ENCODE data around the gene RTKN2. TPM values are rescaled to one million over a fixed set of nuclear protein-coding genes. Genes with fewer than 3 reads are reported as not detected.

Gene RTKN2
- total RNA-seq, 4 donors from 2014 or later = 0.11 to 0.42 (median 0.39) TPM; not detected in 1

DNA sequence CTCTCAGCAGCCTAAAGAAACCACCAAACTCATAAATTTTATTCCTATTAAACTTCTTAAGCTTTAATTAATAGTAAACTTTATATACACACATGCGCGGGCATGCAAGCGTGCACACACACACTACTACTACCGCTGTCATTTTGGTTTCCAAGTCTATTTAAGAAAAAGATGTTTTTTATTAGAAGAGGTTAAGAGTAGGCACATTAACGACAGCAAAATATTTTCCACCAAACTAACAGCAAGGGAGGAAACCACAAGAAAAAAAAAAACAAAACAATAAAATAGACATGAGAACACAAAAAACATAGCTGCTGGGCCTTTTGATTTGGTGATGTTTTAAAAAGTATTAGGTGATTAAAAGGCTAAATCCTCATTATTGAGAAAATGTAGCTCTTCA lies 28.6 kb downstream of the RTKN2 start:
- 81% methylated on average over 5 of the region's 5 CpGs for WGBS
- intact Hi-C loops (cut with DNase I) = no loop called here
- TF ChIP-seq, protein P1, sequence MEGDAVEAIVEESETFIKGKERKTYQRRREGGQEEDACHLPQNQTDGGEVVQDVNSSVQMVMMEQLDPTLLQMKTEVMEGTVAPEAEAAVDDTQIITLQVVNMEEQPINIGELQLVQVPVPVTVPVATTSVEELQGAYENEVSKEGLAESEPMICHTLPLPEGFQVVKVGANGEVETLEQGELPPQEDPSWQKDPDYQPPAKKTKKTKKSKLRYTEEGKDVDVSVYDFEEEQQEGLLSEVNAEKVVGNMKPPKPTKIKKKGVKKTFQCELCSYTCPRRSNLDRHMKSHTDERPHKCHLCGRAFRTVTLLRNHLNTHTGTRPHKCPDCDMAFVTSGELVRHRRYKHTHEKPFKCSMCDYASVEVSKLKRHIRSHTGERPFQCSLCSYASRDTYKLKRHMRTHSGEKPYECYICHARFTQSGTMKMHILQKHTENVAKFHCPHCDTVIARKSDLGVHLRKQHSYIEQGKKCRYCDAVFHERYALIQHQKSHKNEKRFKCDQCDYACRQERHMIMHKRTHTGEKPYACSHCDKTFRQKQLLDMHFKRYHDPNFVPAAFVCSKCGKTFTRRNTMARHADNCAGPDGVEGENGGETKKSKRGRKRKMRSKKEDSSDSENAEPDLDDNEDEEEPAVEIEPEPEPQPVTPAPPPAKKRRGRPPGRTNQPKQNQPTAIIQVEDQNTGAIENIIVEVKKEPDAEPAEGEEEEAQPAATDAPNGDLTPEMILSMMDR (IDR thresholded peaks at IDR 0.05) = no peak
- TF ChIP-seq EP300 (IDR thresholded peaks at IDR 0.05) (no peak), POLR2AphosphoS5 (IDR thresholded peaks at IDR 0.05) (no peak), POLR2A (IDR thresholded peaks at IDR 0.05; ENCODE audit: low read depth) (no peak)
- Histone ChIP-seq H3K4me1 (peaks cover 0 to 26% (median 17%) of the 10 kb centered on the region in 4 donors), H3K27ac (replicated peaks in 1 of 4) (no peak overlapping the region), H3K36me3 (no peaks in the 10 kb centered on the region), H3K27me3 (no peaks in the 10 kb centered on the region), H3K4me3 (no peak overlapping the region), H3K9me3 (no peaks in the 10 kb centered on the region)
- no peak for DNase-seq (ENCODE audit: extremely low spot score)

DNA sequence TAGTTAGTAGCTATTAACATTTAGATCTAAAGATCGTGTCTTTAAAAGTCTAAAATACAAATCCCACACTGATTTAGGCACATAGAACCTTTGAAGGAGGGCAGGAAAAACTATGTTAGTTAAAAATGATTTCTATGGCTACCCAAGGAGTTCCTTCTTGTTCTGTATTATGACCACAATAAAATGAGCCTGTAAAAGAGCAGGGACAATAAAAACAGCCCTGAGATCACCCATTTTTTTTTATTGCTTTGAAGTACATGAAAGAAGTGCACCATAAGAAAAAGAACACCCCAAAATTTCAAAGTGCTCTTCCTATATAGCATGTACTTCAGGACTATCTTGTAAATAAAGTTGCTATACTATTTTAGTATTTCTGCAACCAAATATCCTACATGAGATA lies 29.8 kb downstream of the RTKN2 start:
- TF ChIP-seq, protein P1 (IDR thresholded peaks at IDR 0.05) = no peak
- TF ChIP-seq POLR2A (IDR thresholded peaks at IDR 0.05; ENCODE audit: low read depth) = no peak
- no peak for TF ChIP-seq EP300 (IDR thresholded peaks at IDR 0.05)
- no peak for TF ChIP-seq POLR2AphosphoS5 (IDR thresholded peaks at IDR 0.05)
- Histone ChIP-seq H3K36me3 (no peaks in the 10 kb centered on the region), H3K27ac (replicated peaks in 1 of 4) (no peak overlapping the region), H3K4me3 (no peak overlapping the region), H3K27me3 (no peaks in the 10 kb centered on the region), H3K9me3 (no peaks in the 10 kb centered on the region), H3K4me1 (peaks cover 0 to 26% (median 14%) of the 10 kb centered on the region in 4 donors)
- no peak for DNase-seq (ENCODE audit: extremely low spot score)
- intact Hi-C loops (cut with DNase I) = no loop called here
- WGBS = 100% methylated on average over 1 of the region's 1 CpG

DNA sequence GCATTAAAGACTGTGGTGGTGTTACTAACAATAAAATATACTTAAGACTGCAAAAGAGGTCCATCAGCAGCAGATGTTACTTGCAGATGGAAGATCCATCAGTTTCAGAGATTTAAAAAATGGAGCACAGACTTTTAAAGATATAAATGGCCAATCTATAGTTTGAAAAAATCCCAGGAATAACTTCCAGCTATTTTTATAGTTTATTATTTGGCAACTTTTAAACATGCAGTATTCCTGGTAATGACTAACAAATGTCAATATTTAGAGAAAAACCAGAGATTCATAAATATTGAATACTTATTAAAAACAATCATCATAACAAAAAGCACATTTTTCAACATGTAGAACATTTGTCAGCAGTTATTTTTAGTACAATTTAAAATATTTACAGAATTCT lies 30.7 kb downstream of the RTKN2 start:
- TF ChIP-seq, protein P1 (IDR thresholded peaks at IDR 0.05) = no peak
- no peak for TF ChIP-seq POLR2A (IDR thresholded peaks at IDR 0.05; ENCODE audit: low read depth)
- no peak for TF ChIP-seq POLR2AphosphoS5 (IDR thresholded peaks at IDR 0.05)
- TF ChIP-seq EP300 (IDR thresholded peaks at IDR 0.05) = no peak
- Histone ChIP-seq H3K4me3 (no peak overlapping the region), H3K4me1 (peaks cover 0 to 18% (median 5%) of the 10 kb centered on the region in 4 donors), H3K27me3 (no peaks in the 10 kb centered on the region), H3K9me3 (no peaks in the 10 kb centered on the region), H3K27ac (replicated peaks in 1 of 4) (no peak overlapping the region), H3K36me3 (no peaks in the 10 kb centered on the region)
- DNase-seq (ENCODE audit: extremely low spot score) = no peak
- intact Hi-C loops (cut with DNase I) = no loop called here

DNA sequence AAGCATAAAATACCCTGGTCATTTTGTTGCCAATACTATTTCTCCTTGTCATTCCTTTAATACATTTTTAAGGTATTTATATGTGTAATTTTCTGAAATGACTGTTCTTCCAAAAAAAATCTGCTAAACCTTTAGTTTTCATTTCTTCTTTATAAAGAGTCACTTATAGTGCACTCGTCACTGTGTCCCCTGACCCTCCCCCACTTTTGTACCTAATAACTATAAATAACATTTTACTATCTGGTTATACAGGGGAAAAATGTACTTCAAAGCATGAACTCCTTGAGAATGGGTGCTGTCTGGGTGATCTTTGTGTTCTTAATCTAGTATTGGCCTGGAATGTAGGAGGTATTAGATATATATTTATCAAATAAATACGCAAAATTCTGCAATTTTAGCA lies 31.1 kb downstream of the RTKN2 start:
- H3K27ac ChIP-seq (replicated peaks in 1 of 4) = no peak overlapping the region
- no peaks in the 10 kb centered on the region for H3K36me3 ChIP-seq
- no peaks in the 10 kb centered on the region for H3K27me3 ChIP-seq
- intact Hi-C loops (cut with DNase I) = no loop called here
- WGBS = 93% methylated on average over 2 of the region's 2 CpGs
- H3K4me3 ChIP-seq = no peak overlapping the region
- DNase-seq (ENCODE audit: extremely low spot score) = no peak
- peaks cover 0 to 13% (median 3%) of the 10 kb centered on the region in 4 donors for H3K4me1 ChIP-seq
- no peak for TF ChIP-seq EP300 (IDR thresholded peaks at IDR 0.05)
- no peak for TF ChIP-seq POLR2AphosphoS5 (IDR thresholded peaks at IDR 0.05)
- TF ChIP-seq, protein P1 (IDR thresholded peaks at IDR 0.05) = no peak
- H3K9me3 ChIP-seq = no peaks in the 10 kb centered on the region

DNA sequence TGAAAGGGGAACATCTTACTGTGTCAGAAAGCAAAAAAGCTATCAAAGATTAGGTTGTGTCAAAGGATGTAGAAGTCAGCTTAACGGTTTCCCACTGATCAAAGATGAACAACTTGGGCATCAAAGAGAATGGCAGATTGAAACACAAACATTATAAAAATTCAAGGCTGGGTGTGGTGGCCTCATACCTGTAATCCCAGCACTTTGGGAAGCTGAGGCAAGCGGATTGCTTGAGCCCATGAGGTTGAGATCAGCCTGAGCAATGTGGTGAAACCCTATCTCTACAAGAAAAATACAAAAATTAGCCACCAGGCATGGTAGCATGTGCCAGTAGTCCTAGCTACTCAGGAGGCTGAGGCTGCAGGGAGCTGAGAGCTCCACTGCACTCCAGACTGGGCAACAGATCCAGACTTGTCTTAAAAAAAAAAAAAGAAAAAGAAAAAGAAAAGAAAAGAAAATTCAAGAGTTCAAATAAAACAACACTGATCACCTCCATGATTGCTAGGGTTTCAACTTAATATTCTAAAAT lies 34.5 kb downstream of the RTKN2 start:
- no peak overlapping the region for H3K27ac ChIP-seq (replicated peaks in 1 of 4)
- DNase-seq (ENCODE audit: extremely low spot score) = no peak
- H3K4me3 ChIP-seq = no peak overlapping the region
- WGBS = 97% methylated on average over 2 of the region's 2 CpGs
- no peaks in the 10 kb centered on the region for H3K9me3 ChIP-seq
- intact Hi-C loops (cut with DNase I) = no loop called here
- H3K4me1 ChIP-seq = peaks cover 3 to 27% (median 15%) of the 10 kb centered on the region in 4 donors
- no peaks in the 10 kb centered on the region for H3K27me3 ChIP-seq
- TF ChIP-seq POLR2A (IDR thresholded peaks at IDR 0.05; ENCODE audit: low read depth) = no peak
- TF ChIP-seq POLR2AphosphoS5 (IDR thresholded peaks at IDR 0.05) = no peak
- TF ChIP-seq, protein P1 (IDR thresholded peaks at IDR 0.05) = no peak
- no peak for TF ChIP-seq EP300 (IDR thresholded peaks at IDR 0.05)
- no peaks in the 10 kb centered on the region for H3K36me3 ChIP-seq
